IPS-NIHi11 (cell line): ENCODE data around the gene ACBD5.
"Not testable (repeated sequence)": the region's sequence is repeated elsewhere in the genome, so short reads cannot be mapped to it uniquely, and the experiment has no call there.

Experiments
- DNase-seq: peaks from one replicate; pipeline ENCODE4 v3.0.0; 2012; ENCODE audit warnings: mixed read lengths, low spot score

The ACBD5 gene

GRCh38 chr10:27241010-27241651 is 534 bp upstream of the ACBD5 start:
- peak; percentile 23 for DNase-seq

DNA sequence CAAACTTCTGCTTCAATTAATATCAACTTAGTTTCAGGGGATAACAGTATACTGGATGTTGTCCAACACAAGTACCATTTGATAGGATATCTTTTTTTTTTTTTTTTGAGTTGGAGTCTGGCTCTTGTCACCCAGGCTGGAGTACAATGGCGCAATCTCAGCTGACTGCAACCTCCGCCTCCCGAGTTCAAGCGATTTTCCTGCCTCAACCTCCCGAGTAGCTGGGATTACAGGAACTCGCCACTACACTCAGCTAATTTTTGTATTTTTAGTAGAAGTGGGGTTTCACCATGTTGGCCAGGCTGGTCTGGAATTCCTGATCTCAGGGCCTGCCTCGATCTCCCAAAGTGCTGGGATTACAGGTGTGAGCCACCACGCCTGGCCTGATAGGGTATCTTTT is 3.1 kb downstream of the ACBD5 start:
- DNase-seq, result not testable (repeated sequence)

DNA sequence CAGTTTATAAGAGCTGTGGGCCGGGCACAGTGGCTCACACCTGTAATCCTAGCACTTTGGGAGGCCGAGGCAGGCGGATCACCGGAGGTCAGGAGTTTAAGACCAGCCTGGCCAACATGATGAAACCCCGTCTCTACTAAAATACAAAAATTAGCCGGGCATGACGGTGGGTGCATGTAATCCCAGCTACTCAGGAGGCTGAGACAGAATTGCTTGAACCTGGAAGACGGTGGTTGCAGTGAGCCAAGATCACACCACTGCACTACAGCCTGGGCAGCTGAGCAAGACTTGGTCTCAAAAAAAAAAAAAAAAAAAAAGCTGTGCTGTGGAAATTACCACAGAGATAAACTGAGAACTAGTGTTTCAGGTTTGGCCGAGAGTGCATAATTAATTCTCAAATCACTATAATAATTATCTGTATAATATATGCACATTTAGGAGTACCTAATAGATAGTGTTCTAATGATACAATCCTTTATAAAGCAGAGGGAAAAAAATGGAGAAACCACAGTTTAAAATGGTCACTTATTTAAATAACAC is 3.9 kb downstream of the ACBD5 start:
- DNase-seq, result not testable (repeated sequence)

DNA sequence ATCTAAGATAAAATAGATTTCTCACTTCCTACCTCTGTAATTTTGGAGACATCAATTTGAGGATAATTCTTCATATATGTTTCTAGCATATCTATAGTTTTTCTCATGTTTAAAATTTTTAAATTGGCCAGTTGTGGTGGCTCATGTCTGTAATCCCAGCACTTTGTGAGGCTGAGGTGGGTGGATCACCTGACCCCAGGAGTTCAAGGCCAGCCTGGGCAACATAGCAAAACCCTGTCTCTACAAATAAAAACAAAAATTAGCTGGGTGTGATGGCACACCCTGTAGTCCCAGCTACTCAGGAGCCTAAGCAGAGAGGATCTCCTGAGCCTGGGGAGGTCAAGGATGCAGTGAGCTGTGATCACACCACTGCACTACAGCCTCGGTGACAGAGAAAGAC is 4.9 kb downstream of the ACBD5 start:
- DNase-seq, result no peak

DNA sequence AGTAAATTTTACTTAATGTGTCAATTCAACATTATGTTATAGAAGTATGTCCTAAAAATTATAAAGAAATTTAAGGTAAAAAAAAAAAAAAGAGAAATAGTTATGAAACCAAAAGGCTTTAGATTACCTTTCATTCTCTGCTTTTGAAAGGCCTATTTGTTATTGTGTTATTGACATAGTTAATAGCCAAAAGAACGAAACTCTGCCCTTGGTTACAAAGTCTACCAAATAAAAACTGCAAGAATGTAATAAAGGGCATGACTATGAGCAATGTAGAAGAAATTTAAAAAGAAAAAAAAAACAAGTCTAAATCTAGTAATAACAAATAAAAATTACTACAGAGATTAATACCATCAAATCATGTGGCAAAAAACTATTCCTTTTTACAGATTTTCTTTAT is 10.6 kb downstream of the ACBD5 start:
- DNase-seq, result no peak

DNA sequence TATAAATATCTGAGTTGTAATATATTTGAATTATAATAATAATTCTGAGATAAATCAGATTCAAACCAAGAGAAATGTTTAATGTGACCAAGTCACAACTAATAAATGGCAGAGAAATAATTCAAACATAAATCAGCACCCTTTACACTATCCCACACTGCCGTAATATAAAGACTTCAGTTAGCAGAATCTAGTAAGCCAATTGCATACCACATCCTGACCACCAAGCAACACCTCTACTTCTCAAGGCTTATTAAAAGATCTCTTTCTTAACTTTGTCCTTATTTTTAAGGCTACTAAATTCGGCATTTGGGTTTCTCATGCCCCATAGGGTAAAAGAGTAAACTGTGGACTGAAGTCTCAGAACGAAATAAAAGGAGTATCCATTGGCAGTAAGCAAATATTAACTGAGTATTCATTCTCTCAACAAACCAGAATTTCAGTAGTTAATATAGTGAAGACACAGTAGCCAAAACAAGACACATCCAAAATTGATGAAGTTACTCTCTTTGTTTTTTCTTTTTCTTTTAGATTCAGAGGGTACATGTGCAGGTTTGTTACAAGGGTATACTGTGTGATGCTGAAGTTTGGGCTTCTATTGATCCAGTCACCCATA is 14.8 kb downstream of the ACBD5 start:
- DNase-seq, result no peak

DNA sequence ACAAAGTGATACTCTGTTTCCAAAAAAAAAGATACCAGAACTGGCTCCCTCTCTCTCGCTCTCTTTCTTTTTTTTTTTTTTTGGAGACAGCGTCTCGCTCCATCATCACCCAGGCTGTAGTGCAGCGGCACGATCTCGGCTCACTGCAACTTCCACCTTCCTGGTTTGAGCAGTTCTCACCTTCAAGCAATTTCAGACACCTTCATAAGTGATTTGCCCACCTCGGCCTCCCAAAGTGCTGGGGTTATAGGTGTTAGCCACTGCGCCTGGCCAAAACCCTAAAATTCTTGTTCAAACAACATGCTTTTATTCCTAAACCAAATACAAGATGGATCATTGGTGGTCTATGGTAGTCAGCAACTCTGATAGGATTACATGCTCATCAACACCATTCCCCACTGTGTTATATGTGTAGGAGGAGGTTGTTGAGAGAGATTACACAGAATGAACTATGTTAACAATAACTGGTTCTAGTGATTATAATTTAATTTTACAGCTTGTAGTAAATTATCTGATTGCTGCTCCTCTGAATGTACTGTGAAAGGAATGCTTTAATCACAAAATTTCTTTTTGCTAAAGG is 15.5 kb downstream of the ACBD5 start:
- no peak for DNase-seq

DNA sequence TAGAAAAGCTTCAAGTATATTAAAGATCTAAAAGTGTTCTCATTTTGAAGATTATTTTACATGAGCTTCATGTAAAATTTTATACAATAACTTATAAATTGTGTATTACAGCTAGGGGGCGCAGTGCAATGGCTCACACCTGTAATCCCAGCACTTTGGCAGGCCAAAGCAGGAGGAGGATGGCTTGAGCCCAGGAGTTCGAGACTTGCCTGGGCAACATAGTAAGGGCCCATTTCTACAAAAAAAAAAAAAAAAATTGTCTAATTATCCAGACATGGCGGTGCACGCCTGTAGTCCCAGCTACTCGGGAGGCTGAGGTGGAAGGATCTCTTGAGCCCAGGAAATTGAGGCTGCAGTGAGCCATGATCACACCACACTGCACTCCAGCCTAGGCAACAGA is 16.6 kb downstream of the ACBD5 start:
- peak; percentile 17 for DNase-seq

DNA sequence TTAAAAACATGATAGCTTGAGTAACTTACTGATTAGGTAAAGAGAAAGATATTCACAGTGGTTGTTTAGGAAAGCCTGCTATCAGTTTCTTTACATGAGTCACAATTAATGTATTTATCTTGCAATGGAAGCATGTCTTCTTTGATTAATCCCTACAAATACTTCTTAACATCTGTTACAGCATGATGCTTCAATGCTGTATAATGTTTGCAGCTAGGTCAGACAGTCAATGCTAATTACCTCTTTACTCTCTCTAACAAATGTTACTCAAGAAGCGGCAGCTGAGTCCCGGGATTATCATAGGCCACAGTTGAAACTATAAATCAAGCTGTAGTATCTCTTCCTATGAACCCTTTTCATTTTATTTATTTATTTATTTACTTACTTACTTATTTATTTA is 33.2 kb downstream of the ACBD5 start:
- DNase-seq, result no peak

DNA sequence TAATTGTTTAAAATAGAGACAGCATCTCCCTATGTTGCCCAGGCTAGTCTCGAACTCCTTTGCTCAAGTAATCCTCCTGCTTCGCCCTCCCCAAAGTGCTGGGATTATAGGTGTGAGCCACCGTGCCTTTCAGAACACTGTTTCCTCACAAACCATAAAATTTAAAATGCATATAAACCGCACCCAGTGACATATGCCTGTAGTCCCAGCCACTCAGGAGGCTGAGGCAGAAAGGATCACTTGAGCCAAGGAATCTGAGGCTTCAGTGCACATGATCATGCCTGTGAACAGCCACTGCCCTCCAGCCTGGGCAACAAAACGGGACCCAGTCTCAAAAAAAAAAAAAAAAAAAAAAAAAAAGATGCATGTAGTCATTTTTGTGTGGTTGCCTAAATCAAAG is 36.8 kb downstream of the ACBD5 start:
- no peak for DNase-seq

DNA sequence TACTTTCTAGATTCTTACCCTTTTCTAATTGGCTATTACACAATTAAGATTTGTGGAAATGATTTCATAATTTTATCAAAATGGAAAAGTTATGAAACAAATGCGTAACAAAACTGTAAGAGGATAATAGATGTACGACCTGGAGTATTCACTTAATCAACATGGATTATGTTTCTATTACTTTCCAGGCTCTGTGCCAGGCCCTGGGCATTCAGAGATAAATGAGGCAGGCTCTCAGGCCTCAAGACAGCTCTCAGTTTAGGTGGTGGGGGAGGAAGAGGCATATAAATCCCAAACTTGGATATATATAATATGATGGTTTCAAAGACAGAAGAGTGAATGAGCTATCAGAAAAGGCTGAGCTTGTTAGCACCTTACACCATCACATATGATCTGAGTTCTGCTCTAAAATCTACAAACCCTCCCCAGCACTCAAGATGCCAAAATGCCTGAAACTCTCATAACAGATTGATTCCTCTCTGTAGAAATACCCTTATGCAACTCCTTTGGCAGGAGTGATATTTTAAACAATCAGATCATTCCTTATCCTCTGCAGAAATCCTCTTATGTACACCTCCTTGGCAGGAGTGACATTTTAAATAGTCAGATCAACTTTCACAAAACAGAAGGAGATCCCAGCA is 42.5 kb downstream of the ACBD5 start:
- DNase-seq, result no peak

DNA sequence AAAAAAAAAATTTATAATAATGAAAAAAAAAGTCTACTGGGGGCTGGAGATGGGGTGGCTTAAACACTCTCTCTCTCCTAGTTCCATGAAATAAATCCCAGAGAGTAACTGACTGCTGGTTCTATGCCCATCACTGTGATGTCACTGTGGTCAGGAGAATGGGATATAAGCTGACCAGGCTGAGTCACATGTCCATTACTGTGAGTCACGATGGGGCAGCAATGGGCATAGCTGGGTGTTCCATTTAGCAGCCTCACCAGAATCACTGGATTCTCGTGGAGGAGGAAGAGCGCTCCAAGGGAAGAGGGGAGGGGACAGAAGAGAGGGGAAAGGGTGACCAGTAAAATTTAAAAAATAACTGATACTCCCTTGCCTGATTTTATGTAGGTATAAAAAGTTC is 48.3 kb downstream of the ACBD5 start:
- peak; percentile 10 for DNase-seq

DNA sequence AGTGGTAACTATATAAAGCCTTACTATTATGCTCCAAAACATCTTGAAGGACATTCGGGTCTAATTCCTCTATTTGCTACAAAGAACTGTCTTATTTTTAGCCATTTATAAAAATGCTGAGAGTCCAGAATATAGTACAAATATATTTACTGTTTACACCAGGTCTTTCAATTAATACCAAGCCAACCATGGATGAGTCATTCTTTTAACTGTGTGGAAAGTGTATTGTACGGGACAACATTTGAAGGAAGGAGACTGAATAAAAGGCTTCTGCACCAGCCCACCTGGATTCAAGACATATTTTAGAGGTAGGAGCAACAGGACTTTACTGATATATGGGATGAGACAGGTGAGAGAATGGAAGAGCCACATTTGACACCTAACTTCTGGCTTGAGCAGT is 50.1 kb downstream of the ACBD5 start:
- no peak for DNase-seq

DNA sequence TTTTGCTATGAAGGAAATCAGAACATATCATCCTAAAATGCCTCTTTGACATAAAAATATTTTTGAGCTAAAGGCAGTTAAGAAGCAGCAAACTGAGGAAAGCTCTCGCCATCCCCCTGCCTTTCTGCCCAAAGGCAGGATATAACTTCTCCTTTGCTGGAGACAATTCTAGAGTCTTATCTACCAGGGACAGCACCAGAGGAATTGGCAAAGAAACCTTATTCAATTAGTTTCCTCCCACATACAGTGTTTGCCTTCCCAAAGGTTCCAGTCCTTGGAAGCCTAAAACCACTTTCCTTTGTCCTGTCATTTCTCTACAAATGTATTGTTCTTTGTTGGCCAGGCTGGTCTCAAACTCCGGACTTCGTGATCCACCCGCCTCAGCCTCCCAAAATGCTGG is 51.7 kb downstream of the ACBD5 start:
- peak; percentile 8 for DNase-seq

DNA sequence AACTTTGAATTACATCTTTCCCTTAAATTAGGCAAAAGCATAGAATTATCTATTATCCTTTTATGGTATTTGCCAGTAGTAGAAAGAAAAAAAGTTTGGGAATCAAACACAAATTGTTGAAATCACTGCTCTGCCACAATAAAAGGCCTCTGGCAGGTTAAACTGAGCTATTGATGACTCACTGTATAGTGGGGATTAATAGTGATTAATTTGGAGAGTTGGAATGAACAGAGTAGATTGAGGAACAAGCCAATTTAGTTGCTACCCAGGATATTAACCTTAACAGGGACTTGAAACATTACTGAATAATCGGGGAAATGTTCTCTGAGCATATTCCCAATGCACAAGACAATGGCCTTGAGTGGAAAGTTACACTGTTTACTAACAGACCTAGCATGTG is 52.3 kb downstream of the ACBD5 start:
- no peak for DNase-seq

DNA sequence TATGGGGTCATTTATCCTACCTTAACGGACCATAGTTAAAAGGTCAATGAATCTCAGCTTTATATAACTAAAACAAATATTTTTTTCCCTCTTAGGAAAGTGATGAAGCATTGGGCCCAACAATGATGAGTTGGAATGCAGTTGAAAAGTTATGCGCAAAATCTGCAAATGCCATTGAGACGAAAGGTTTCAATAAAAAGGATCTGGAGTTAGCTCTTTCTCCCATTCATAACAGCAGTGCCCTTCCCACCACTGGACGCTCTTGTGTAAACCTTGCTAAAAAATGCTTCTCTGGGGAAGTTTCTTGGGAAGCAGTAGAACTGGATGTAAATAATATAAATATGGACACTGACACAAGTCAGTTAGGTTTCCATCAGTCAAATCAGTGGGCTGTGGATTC is 70.7 kb downstream of the ACBD5 start:
- no peak for DNase-seq

DNA sequence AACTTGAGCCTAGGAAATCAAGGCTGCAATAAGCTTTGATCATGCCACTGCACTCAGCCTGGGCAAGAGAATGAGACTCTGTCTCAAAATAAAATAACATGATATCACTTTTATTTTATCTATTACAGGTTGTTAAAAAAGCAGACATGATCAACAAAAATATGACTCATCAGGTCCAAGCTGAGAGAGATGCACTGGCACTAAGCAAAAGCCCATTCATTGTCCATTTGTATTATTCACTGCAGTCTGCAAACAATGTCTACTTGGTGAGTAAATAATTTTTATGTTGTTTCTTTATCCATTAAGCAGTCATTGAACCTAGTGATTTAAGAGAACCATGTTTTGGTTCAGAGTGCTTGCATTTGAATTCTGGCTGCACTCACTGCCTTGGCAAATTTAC is 82.2 kb downstream of the ACBD5 start:
- DNase-seq, result no peak

GRCh38 chr10:27157150-27157549 is 83.4 kb downstream of the ACBD5 start:
- no peak for DNase-seq

DNA sequence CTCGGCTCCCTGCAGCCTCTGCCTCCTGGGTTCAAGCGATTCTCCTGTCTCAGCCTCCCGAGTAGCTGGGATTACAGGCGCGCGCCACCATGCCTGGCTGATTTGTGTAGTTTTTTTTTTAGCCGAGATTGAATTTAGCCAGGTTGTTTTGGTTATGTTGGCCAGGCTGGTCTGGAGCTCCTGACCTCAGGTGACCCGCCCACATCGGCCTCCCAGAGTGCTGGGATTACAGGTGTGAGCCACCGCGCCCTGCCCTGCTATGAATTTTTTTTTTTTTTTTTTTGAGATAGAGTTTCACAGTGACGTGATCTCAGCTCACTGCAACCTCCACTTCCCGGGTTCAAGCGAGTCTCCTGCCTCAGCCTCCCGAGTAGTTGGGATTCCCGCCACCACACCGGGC is 84.0 kb downstream of the ACBD5 start:
- DNase-seq, result not testable (repeated sequence)

GRCh38 chr10:27155066-27155754 is 85.4 kb downstream of the ACBD5 start, which contains the start of gene MASTL:
MASTL (plus strand) TSS chr10:27155352; CDS start chr10:27155427, 75 bp downstream.
- DNase-seq, result peak; percentile 93

GRCh38 chr10:27153845-27154193 is 86.8 kb downstream of the ACBD5 start:
- no peak for DNase-seq

GRCh38 chr10:27153329-27153728 is 87.3 kb downstream of the ACBD5 start:
- DNase-seq, result no peak
